OCI-LY3 (cell line): Measurements from ENCODE around the gene HOXC6.

Source experiments
- EZH2phosphoT487 ChIP-seq: fragments of 200-600 bp; shearing (Covaris generic); IDR thresholded peaks from 2 replicates; pipeline ENCODE4 v1.6.1; 2018; ENCODE audit warnings: antibody characterized with exemption, mixed run types, low read depth
- TF ChIP-seq, protein P1 (sequence below): fragments of 200-600, 300-600 bp; sonication (generic); IDR thresholded peaks from 2 replicates; pipeline ENCODE4 v1.5.1; 2014; ENCODE audit warnings: antibody characterized with exemption, low read length, low read depth

- TF ChIP-seq, protein P1, sequence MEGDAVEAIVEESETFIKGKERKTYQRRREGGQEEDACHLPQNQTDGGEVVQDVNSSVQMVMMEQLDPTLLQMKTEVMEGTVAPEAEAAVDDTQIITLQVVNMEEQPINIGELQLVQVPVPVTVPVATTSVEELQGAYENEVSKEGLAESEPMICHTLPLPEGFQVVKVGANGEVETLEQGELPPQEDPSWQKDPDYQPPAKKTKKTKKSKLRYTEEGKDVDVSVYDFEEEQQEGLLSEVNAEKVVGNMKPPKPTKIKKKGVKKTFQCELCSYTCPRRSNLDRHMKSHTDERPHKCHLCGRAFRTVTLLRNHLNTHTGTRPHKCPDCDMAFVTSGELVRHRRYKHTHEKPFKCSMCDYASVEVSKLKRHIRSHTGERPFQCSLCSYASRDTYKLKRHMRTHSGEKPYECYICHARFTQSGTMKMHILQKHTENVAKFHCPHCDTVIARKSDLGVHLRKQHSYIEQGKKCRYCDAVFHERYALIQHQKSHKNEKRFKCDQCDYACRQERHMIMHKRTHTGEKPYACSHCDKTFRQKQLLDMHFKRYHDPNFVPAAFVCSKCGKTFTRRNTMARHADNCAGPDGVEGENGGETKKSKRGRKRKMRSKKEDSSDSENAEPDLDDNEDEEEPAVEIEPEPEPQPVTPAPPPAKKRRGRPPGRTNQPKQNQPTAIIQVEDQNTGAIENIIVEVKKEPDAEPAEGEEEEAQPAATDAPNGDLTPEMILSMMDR = no peak
- TF ChIP-seq EZH2phosphoT487 = no peak
These were observed 25.8 kb upstream of the HOXC6 start for GRCh38 chr12:54002278-54002914.
